Keratinocyte (primary cell): ENCODE results near the gene C11orf68.

Experiments
- CTCF ChIP-seq, 3 experiments: IDR thresholded peaks in 1 of 3; conservative IDR thresholded peaks in 1 of 3; optimal IDR thresholded peaks in 1 of 3; 2 replicates in 2 of 3; 3 replicates in 1 of 3; pipeline versions ENCODE3 to v1.5.1; 2011; ENCODE audit warnings: low read length in 3 of 3, mild to moderate bottlenecking in 3 of 3, moderate library complexity in 2 of 3, control low read depth in 1 of 3, inconsistent platforms in 1 of 3; ENCODE audit not compliant: insufficient read depth in 2 of 3; ENCODE audit errors: extremely low read depth in 1 of 3
- EZH2 ChIP-seq: IDR thresholded peaks from one replicate; pipeline ENCODE4 v1.6.1; 2012; ENCODE audit warnings: inconsistent platforms, mild to moderate bottlenecking, low read length, moderate library complexity

DNA sequence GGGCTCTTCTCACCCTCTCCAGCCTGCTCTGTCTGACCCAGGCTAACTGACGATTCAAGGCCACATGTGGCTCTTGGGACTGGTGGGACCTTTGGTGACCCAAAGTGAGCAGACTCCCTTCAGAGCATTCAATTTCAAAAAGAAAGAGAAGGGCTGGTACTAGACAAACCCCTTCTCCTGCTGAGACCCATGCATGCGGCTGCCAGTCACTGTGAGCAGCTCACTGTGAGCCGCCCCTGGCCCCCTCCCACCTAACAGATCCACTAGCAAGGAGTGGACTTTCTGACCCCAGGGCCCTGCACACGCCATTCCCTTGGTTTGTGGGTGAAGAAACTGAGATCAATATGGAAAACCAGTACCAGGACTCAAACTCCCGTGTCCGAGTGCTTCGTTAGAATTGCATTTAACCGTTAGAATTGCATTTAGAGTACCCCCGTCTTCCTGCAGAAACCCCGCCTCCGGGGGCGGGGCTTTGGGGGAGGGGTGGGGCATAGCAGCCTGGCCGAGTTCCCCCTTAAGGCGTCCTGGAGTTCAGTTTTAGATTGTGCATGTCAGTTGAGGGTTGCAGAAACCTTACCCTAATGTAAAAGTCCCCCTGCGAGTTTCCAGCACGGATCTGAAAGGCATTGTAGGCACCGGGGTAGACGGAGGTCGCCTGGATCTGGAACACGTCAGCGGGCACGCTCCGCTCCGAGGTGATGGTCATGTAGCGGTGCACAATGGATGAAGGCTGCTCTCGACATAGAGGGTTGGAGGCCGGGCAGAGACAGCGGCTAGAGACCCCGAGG lies 51.4 kb downstream of the C11orf68 start:
- TF ChIP-seq CTCF (optimal IDR thresholded peaks at IDR 0.05 in 1 of 3, IDR thresholded peaks at IDR 0.05 in 1 of 3, conservative IDR thresholded peaks at IDR 0.05 in 1 of 3; ENCODE audit: extremely low read depth in 1 of 3, insufficient read depth in 2 of 3, low read length in 3 of 3) (no peak), EZH2 (no peak)
